HEK293 (cell line): ENCODE results near the gene TRIM40.

ENCODE experiments used
- CTCF ChIP-seq: fragments of 450-650 bp; formaldehyde crosslinking; IDR thresholded peaks from 2 replicates; pipeline ENCODE4 v1.5.1; 2016; ENCODE audit warnings: missing biosample characterization, missing genetic modification characterization
- ZNF121 ChIP-seq: fragments of 450-650 bp; formaldehyde crosslinking; IDR thresholded peaks from 2 replicates; pipeline ENCODE4 v1.5.1; 2016; ENCODE audit warnings: missing biosample characterization, missing genetic modification characterization
- ZNF274 ChIP-seq, 2 experiments: fragments of 200-500 bp in 1 of 2; fragments of 450-650 bp in 1 of 2; sonication (Bioruptor generic) in 1 of 2; formaldehyde crosslinking in 1 of 2; IDR thresholded peaks; 2 replicates each; pipeline versions ENCODE4 v1.5.1 to v1.6.1; 2014 to 2016; ENCODE audit warnings: borderline replicate concordance in 1 of 2, inconsistent platforms in 1 of 2, low read length in 1 of 2, missing biosample characterization in 1 of 2, missing genetic modification characterization in 1 of 2

GRCh38 chr6:30164714-30165113 is 28.8 kb downstream of the TRIM40 start:
- TF ChIP-seq ZNF121 (tag by site-specific recombination) (no peak), ZNF274 (IDR thresholded peaks at IDR 0.05; ENCODE audit: low read length) (no peak), ZNF274 (tag by site-specific recombination; IDR thresholded peaks at IDR 0.05; ENCODE audit: borderline replicate concordance) (no peak), CTCF (no peak)
